HG02938 (cell line): ENCODE measurements around the gene TENM4.

Source experiments
- ATAC-seq: cut with Tn5 transposase; IDR thresholded peaks from one replicate; pipeline ENCODE4 v1.9.1; 2021; ENCODE audit warnings: mild to moderate bottlenecking, moderate library complexity; ENCODE audit not compliant: unreplicated experiment

TENM4 gene

DNA sequence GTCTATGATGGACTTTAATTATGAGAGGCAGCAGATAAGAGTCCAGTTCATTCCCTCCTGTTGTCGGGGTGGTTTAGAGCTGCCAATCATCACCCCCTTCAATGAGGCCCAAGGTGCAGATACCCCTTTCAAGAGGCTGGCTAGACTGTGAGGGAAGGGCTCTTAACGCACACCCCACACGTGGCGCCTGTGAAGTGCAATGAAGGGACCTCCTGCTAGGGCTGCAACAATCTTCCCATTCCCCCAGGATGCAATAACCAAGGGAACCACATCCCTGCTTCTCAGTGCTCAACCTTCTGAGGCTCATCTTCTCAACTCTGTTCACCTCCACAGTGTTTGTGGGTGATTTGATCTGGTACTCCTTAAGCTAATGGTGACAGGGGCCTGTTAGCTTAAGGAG is 19.0 kb downstream of the TENM4 start:
- no peak for ATAC-seq

DNA sequence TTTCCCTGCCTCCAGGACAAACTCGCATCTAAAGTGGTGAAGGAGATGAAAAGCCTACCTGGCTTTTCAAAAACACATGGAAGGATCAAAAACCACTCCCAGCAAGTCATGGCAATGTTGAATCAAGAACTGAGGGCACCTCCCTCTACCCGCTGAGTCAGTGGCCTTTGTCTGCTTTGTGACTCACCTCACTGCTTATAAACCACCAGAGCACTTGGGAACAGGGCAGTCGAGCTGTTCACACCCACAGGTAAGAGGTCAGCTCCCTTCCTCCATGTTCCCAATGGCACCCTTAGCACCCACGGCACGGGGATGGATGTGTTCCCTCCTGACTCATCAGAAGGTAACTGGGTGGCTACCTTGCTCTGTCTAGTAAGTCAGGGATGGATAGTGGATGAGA is 21.7 kb downstream of the TENM4 start:
- ATAC-seq: no peak

DNA sequence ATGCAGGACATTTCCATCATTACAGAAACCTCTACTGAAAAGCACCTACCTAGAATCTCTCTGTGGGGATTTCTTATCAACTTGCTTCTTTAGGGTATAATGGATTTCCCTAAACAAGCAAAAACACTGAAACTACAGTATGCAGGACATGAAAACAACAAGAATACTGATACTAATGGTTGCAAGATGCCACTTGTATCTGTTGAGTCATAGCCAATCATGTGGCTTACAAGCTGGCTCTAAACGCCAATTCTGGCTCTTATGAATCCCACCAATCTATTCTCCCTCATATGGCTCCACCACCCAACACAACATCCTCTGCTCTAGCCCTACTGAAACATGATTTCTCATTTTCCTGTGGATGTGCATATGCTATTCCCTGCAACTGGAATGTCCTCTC is 22.6 kb downstream of the TENM4 start:
- no peak for ATAC-seq

DNA sequence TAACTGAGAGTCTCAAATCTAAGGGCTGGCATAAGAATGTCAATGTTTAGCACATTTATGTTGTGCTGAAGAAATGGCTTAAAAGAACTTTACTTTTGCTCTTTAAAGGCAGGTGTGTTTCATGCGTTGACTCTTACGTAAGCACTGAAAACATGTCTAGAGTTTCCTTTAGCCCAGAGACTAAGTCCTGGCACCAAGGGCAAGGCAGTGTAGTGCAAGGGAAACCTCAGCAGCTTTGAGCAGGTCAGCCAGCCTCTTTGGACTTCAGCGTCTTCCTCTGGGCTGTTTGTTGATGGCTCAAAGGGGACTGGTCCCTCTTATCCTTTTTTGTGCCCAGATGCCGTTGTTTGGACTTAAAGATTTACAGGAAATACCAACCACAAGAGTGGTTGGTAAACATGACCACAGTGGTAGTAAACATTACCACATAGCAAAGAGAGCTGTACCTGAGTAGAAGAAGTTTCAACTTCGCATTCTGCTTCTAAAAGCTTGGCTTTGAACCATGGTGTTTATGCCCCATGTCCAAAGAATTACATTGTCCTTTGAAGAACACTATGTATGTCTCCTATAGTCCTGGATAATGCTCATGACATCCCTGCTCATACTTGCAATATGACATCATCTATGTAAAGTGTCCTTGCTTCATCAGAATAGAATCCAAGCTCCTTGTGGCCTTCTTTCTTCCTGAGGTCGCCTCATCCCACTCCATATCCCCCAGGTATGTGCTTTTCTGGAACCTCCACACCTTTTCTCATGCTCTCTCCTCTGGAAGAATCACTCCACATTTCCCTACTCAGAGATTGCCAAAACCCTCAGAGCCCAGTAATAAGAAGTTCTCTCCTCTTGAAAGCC is 23.5 kb downstream of the TENM4 start:
- no peak for ATAC-seq

DNA sequence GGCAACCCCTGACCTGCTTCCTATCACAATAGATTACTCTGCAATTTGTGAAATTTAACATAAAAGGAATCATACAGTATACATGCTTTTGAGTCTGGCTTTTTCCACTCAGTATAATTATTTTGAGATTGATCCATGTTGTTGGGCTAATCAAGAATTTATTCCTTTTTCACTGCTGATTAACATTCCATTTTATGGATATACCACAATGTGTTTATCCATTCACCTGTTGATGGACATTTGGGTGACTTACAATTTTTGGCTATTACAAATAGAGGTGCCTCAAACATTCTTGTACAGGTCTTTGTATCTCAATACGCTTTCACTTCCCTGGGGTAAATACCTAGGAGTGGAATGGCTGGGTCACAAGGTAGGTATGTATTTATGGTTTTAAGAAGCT is 24.9 kb downstream of the TENM4 start:
- ATAC-seq: no peak

DNA sequence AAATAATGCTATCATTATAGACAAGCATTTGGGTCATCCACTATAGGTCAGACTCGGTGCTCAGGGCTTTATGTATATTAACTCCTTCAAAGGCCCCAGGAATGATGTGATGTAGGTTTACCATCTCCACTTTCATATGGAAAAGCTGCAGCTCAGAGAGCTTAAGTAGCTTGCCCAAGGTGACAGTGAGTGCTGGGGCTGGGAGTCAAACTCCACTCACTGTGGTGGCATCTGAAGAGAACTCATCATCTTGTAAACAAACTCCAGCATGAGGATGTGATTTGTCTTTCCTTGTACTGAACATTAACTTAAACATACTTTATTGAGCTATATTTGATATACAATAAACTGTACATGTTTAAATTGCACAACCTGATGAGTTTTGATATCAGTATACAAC is 25.4 kb downstream of the TENM4 start:
- no peak for ATAC-seq

DNA sequence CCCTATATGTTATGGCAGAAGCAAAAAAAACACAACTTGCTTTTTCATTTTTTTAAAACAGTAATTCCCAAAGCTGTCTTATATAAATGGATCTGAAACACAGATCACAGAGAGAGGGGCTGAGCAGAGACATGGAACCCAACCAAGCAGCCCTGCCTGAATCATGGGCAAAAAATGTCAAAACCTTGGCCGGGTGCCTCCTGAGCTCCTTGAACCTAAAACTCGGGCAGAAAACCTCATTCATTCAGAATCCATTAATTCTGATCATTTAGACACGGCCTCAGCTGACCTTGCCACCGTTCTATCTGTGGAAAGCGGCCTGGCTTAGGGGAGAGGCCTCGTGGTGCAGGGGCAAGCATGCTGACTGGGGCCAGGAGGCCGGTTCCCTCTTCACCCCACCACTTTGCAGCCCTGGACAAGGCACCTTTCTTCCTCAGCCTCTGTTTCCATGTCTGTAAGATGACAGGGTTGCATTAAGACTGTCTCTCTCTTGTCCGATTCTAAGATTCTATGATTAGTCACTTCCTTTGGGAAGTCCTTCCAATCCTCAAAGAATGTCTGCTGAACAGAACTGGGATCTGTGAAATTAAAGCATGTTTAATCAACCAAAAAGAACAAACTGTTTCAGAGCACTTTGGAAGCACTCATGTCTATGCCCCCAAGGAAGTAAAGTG is 26.0 kb downstream of the TENM4 start:
- no peak for ATAC-seq

DNA sequence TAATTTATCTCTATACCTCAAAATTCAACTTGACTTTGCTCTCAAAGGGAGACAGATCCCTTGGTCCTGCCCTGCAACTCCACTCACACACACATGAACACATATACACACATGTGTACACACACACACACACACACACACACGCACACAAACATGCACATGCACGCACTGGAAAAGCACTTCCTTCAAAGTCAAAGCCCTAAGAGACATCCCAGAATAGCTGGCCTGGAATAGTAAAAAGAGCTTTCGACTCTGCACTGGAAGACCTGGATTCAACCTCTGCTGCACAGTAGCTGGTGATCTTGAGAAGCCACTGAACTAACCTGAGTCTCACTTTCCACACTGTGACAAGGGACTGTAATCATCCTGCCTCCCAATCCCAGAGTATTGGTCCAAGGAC is 26.8 kb downstream of the TENM4 start:
- ATAC-seq: no peak

DNA sequence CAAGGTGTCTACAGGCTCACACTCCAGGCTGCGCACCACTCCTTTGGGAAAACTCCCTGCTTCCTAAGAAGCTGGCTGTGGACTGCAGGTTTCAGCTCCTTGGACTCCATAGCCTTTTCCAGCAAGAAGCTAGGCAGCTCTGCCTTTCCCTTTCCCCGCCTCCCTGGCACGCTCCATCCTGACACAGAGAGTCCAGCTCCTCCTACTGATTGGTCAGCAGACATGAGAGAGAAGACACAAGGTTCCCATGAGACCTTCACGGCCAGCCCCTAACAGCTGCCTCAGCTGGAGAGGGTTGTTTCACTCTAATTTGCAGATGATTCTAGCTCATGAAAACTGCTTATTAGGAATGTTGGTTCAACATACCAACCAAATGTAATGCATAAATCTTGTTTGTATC is 27.6 kb downstream of the TENM4 start:
- no peak for ATAC-seq

DNA sequence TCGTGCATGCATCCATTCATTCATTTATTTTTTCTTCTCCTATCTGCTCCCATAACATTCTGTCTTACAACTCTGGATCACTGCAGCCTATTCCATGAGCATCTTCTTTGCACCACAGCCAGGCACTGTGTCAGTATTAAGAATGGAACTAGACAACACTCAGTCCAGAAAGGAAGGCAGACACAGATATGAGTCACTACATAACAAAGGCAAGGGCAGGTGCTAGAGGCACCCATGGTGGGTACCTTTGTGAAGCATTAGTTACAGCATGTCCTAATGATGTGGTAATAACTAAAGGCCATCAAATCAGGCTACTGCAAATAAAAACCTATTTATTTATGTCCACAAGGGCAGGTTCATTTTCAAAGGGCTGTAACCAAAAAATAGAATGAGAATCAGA is 28.1 kb downstream of the TENM4 start:
- ATAC-seq: peak; percentile 61

DNA sequence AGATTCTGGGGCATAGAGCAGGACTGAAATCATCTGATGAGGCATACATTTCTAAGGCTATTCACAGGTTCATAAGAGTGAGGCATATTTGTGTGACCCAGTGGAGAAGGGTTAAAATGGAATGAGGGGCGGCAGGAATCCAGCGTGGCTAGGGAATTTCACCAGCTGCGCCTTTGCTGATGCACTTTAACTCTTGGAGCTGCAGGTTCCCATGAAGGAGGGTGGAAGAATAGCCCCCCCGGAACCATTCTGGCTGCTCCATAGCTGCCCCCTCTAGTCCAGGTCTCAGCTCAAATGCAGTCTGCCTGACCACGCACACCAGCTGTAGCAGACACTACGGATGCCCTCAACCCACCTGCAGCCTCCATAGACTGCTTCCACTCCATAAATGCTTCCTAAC is 31.5 kb downstream of the TENM4 start:
- no peak for ATAC-seq

DNA sequence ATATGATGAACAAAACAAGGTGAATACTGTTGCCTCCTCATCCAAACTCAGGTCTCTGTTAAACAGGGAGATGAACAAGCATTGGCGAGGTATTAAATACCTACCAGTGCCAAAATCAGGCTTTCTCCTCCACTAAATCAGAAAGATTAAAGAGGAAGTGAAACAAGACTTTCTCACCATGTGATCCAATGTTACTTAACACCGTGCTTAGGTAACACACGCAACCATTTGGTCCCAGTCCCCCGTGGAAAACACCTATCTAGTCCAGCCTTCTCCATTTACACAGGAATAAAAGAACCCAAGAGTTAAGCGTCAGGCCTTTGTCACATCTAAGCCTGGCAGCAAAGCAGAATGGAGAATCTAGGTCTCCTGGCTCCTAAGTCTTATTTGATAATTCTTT is 34.5 kb downstream of the TENM4 start:
- peak; percentile 94 for ATAC-seq

DNA sequence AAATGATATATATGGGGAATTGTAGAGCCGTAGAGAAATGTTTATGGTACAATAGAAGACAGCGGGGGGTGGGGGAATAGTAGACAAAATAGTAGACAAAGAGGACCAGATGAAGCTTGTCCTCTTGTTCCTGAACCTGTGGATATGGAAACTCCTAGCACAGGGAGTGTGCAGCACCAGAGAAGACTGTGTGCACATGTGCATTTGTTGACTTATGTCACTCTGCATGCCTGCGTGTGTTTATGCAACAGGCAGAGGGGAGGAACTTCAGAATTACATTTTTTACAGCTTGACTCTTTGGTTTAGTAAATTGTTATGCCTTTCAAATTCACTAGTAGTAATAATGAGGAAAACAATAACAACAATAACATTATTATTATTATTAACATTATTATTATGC is 36.0 kb downstream of the TENM4 start:
- ATAC-seq: no peak

DNA sequence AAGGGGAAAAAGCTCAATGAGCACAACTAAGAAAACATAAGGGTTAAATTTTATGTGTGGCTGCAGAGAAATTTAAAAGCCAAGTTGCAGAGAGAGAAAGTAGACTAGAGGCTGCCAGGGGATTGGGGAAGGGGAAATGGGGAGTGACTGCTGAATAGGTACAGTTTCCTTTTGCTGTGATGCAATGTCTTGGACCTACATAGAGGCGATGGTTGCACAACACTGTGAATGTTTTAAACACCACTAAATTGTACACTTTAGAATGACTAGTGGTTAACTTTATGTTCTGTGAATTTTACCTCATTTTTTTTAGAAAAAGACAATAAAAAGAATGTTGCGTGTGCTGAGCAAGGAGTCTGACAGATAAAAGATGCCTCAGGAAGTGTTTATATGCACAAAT is 36.5 kb downstream of the TENM4 start:
- ATAC-seq: no peak

DNA sequence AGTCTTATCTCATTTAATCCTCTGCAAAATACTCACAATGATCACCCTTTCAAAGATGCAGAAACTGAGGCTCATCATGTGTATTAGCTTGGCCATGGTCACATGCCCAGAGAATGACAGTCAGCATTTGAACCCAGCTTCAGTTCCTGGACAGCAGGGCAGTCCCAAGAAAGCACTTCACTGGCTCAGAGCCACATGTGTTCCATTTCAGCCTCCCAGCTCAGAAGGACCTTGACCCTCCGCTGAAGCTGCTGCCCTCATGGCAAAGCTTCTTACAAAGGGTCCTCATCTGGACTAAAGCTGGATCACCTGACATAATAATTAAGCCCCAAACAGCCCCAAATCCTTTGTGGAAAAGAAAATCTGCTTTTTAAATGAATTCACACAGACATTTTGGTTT is 37.0 kb downstream of the TENM4 start:
- ATAC-seq: no peak

DNA sequence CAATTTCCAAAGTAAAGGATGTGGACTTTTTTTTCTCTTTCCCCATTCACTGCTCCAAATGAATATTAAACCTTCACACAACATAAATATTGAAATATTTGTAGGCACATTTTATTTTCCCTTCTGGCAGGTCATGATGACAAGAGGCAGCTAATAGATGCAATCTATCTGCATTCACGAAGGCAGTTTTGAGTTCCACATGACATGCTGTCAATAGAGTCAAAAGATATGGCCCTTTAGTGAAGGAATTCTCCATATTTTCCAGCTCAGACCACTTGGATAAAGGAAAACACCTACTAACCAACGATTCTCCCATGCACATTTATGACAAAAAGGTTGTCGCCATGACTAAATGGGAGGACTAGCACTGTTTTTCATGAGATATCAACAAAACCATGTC is 37.9 kb downstream of the TENM4 start:
- ATAC-seq: no peak

DNA sequence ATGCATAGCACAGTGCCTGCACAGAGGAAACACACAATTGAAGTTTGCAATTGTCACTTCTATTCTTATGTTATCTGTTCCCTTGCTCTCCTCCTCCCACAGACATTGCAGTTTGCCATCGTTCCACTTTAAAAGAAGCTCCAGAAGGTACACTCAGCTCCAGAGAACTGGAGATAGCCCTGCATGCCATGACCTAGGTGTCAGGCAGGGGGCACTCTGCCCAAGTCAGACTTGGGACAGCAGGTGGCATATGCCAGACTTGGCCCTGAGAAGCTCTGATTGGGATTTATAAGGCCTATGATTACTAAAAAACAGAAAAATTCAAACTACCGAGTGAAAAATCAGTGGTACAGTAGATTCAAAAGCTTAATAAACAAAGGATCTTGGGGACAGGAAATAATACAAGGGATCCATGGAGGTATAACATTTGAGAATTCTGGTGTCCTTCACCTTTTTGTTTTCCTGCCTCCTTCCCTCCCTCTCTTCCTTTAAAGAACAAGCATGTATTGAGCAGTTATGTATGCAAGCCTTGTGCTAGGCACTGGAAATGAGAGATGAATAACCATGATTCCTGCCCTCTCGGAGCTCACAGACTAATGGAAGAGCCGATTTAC is 40.0 kb downstream of the TENM4 start:
- peak; percentile 63 for ATAC-seq

DNA sequence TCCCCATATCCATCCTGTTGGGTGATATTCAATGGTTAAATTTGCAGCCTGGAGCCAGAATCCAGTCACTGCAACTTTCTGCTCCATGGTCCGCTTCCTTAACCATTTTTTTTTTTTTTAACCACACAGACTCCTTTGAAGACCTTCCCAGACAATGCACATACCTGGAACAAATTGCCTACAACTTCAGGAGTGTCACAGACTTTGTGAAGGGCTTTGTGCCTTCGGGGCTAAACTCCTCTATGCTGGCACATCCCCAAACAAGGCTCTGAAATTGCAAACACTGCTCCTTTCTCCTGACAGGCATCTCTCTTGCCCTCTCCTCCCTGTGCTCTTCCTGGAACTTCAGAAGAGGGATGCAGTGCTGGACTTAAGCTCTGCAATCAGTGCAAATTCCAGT is 40.6 kb downstream of the TENM4 start:
- ATAC-seq: no peak

DNA sequence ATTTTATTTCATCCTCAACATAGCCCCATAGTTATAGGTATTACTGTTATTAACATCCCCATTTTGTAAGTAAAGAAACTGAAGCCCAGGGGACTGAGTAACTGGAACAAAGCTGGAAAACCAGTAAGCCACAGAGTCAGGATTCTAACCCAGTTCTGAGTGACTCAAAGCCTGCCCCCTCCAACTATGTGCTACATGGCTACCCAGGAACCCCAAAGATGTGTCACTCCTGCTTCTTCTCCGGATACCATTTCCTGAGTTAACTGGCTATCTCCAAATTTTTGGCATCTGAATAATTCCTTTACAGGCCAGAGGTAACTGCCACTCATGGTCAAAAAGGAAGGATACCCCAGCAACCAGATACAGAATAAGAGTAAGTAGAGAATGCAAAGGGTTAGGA is 43.6 kb downstream of the TENM4 start:
- ATAC-seq: no peak

DNA sequence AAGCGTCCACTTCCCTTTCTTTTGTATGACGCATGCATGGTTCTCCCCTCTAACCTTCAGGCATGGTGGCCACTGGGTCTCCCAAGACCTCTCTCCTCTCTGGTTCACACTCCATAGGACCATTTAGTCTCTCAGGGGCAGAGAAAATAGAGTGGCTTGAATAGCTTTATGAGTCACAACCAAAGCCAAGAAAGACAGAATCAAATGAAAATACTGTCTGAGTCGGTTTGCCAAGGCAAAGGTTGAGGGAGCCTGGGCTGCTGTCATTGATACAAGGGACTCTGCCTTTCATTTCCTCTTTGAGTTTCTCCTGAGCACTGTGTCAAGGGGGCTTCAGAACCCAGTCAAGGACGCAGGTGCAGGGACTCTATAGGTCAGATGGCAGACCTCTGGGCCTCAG is 44.2 kb downstream of the TENM4 start:
- ATAC-seq: no peak

DNA sequence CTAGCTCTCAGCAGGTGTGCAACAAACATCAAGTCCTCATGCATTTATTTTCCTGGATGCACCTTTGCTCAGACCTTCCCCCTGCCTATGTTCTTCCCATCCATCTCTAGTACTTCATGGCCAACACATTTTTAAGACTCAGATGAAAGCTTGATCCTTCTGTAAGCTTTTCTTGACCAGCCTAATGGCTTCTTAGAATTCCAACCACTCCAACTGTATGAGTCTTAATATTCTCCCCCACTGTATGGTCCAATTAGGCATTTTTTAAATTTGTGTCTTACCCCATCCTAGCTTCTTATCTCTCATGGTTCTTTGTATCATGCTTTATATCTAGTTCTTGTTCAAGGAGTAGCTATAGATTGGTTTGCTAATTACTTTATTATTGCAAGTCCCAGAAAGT is 44.8 kb downstream of the TENM4 start:
- ATAC-seq: no peak

DNA sequence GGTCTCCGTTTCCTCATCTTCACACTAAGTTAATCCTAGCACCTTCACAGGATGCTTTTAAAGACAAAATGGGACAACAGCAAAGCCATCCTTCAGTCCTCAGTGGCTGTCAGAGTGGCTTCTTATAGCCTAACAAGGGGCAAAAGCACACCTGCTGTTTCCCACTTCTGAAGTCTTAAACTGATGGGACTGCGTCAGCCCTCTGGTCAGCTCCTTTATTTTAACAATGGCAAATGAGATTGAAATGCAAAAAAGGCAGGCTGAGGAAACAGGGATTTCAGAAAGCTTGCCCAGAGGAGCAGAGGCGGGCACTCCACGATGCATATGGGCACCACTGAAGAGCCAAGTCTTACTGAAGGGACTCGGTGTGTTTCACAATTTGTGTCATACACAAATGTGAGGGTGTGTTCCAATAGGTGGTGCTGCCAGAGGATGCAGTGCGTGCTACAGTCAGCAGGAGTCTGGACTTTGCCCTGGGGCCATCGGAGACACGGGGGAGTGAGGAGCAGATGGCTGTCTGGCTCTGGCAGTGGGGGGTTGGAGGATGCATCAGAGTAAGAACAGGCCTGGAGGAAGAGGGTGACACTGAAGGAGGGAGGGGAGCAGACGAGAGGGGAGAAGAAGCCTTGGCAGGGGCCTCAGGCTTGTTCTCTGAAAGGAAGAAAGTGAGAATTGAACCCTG is 47.3 kb downstream of the TENM4 start:
- ATAC-seq: no peak
